Sigmoid colon (tissue), 7 donors: ENCODE results near the gene SYT13. TPM values are rescaled to one million over a fixed set of nuclear protein-coding genes. Genes with fewer than 3 reads are reported as not detected.

ENCODE experiments used
- DNase-seq: peaks from one replicate; pipeline ENCODE4 v3.0.0-alpha.2; 2019
- H3K27ac ChIP-seq, 4 donors: fragments of 200-600 bp; sonication (generic); one replicate each; pipeline ENCODE4 v1.5.1; 2016 to 2019; ENCODE audit warnings: mild to moderate bottlenecking in 1 of 4
- H3K27me3 ChIP-seq, 3 donors: fragments of 200-600 bp; sonication (generic); one replicate each; pipeline ENCODE4 v1.5.1; 2019; ENCODE audit warnings: mild to moderate bottlenecking in 1 of 3
- H3K36me3 ChIP-seq, 4 donors: fragments of 200-600 bp; sonication (generic); one replicate each; pipeline ENCODE4 v1.5.1; 2016 to 2019
- H3K4me1 ChIP-seq, 4 donors: fragments of 200-600 bp; sonication (generic); one replicate each; pipeline ENCODE4 v1.5.1; 2017 to 2019
- H3K4me3 ChIP-seq, 4 donors: fragments of 200-600 bp; sonication (generic); one replicate each; pipeline ENCODE4 v1.5.1; 2017 to 2019; ENCODE audit warnings: mild to moderate bottlenecking in 2 of 4, moderate library complexity in 1 of 4
- H3K9me3 ChIP-seq, 4 donors: fragments of 200-600 bp in 3 of 4; sonication (generic) in 3 of 4; one replicate each; pipeline versions ENCODE4 v1.5.1 to v1.6.1; 2013 to 2019
- EP300 ChIP-seq, 4 donors: sonication (generic); formaldehyde crosslinking; IDR thresholded peaks; one replicate each; pipeline ENCODE4 v1.6.1; 2017; ENCODE audit warnings: antibody characterized with exemption in 4 of 4
- POLR2A ChIP-seq, 2 donors: fragments of 450-650 bp; IDR thresholded peaks; one replicate each; pipeline ENCODE4 v1.6.1; 2016; ENCODE audit warnings: antibody characterized with exemption in 2 of 2, mild to moderate bottlenecking in 2 of 2, moderate library complexity in 2 of 2
- POLR2AphosphoS5 ChIP-seq, 4 donors: sonication (generic); formaldehyde crosslinking; IDR thresholded peaks; one replicate each; pipeline ENCODE4 v1.6.1; 2017; ENCODE audit warnings: antibody characterized with exemption in 4 of 4
- WGBS, 2 donors: extraction: QIAGEN DNeasy Blood & Tissue Kit; methylation state at CpG; one replicate each; pipeline ENCODE4 v1.1.7; 2013; 5-methylcytosine and 5-hydroxymethylcytosine counted together
- intact Hi-C: fragments of 100-400 bp; cut with DNase I; formaldehyde crosslinking; loops from one replicate; pipeline ENCODE4 v1.15.1; 2023
- polyA plus RNA-seq, 3 donors: library from polyadenylated mRNA; stranded (reverse); fragments of 200-250 nt; gene quantifications; one replicate each; pipeline ENCODE4 v1.2.3, GENCODE V29; 2013
- total RNA-seq, 4 donors: library from RNA; depleted of rRNA; stranded (reverse); fragments of >200 nt; gene quantifications; one replicate each; pipeline ENCODE4 v1.1.0, GENCODE V29; 2016
- TF ChIP-seq, protein P1 (sequence below), 4 experiments: fragments of 450-650 bp in 3 of 4; fragments of 200-600 bp in 1 of 4; IDR thresholded peaks; one replicate each; pipeline ENCODE4 v1.5.1; 2016 to 2019; ENCODE audit warnings: antibody characterized with exemption in 4 of 4, mild to moderate bottlenecking in 3 of 4, moderate library complexity in 2 of 4
- donor health status: healthy with polysubstance abuse.
- donor health status: Bipolar disorder and iron deficiency.
- donor health status: healthy.

The SYT13 gene
- total and polyA plus RNA-seq, 7 donors: 2.0 to 8.1 (median 3.9) TPM

GRCh38 chr11:45237711-45238315 is 48.3 kb downstream of the SYT13 start:
- no peaks in the 10 kb centered on the region for H3K36me3 ChIP-seq
- peaks cover 0 to 4% (median 0%) of the 10 kb centered on the region in 4 donors for H3K4me1 ChIP-seq
- DNase-seq: peak; percentile 74
- H3K4me3 ChIP-seq: no peak overlapping the region
- H3K9me3 ChIP-seq: no peaks in the 10 kb centered on the region
- 68 to 76% methylated on average over 4 of the region's 4 CpGs for WGBS, 2 donors
- H3K27ac ChIP-seq: peak overlapping the region in 3 of 4 donors; percentile 32 to 57 (median 42)
- H3K27me3 ChIP-seq: no peaks in the 10 kb centered on the region
- intact Hi-C loops: no loop called here
- TF ChIP-seq, protein P1, sequence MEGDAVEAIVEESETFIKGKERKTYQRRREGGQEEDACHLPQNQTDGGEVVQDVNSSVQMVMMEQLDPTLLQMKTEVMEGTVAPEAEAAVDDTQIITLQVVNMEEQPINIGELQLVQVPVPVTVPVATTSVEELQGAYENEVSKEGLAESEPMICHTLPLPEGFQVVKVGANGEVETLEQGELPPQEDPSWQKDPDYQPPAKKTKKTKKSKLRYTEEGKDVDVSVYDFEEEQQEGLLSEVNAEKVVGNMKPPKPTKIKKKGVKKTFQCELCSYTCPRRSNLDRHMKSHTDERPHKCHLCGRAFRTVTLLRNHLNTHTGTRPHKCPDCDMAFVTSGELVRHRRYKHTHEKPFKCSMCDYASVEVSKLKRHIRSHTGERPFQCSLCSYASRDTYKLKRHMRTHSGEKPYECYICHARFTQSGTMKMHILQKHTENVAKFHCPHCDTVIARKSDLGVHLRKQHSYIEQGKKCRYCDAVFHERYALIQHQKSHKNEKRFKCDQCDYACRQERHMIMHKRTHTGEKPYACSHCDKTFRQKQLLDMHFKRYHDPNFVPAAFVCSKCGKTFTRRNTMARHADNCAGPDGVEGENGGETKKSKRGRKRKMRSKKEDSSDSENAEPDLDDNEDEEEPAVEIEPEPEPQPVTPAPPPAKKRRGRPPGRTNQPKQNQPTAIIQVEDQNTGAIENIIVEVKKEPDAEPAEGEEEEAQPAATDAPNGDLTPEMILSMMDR (IDR thresholded peaks at IDR 0.05): no peak
- TF ChIP-seq EP300 (IDR thresholded peaks at IDR 0.05) (no peak), POLR2AphosphoS5 (IDR thresholded peaks at IDR 0.05) (no peak), POLR2A (IDR thresholded peaks at IDR 0.05) (no peak)

- intact Hi-C loops: loop anchor here (5.0 kb wide), 1 partner anchor 122 kb away; no protein-coding TSS in a partner anchor
- no peak overlapping the region for H3K4me3 ChIP-seq
- no peaks in the 10 kb centered on the region for H3K27me3 ChIP-seq
- 93% methylated on average over 15 of the region's 15 CpGs for WGBS, 2 donors
- H3K27ac ChIP-seq: no peak overlapping the region
- H3K4me1 ChIP-seq: peaks cover 0 to 4% (median 0%) of the 10 kb centered on the region in 4 donors
- no peaks in the 10 kb centered on the region for H3K9me3 ChIP-seq
- TF ChIP-seq, protein P1 (IDR thresholded peaks at IDR 0.05): no peak
- TF ChIP-seq EP300 (IDR thresholded peaks at IDR 0.05) (no peak), POLR2A (IDR thresholded peaks at IDR 0.05) (no peak), POLR2AphosphoS5 (IDR thresholded peaks at IDR 0.05) (no peak)
- DNase-seq: peak; percentile 46
- no peaks in the 10 kb centered on the region for H3K36me3 ChIP-seq
Measured at GRCh38 chr11:45234306-45235006, 51.7 kb downstream of the SYT13 start.

- peak; percentile 55 for DNase-seq
- intact Hi-C loops: loop anchor here (2.0 to 5.0 kb wide), 2 partner anchors 53 to 121 kb away; no protein-coding TSS in a partner anchor
- Histone ChIP-seq H3K36me3 (no peaks in the 10 kb centered on the region), H3K27me3 (no peaks in the 10 kb centered on the region), H3K4me1 (peaks cover 0 to 4% (median 0%) of the 10 kb centered on the region in 4 donors), H3K4me3 (no peak overlapping the region), H3K9me3 (no peaks in the 10 kb centered on the region), H3K27ac (no peak overlapping the region)
- no peak for TF ChIP-seq POLR2A (IDR thresholded peaks at IDR 0.05)
- no peak for TF ChIP-seq POLR2AphosphoS5 (IDR thresholded peaks at IDR 0.05)
- TF ChIP-seq, protein P1 (IDR thresholded peaks at IDR 0.05): no peak
- TF ChIP-seq EP300 (IDR thresholded peaks at IDR 0.05): no peak
- 58 to 72% methylated on average over 14 of the region's 14 CpGs for WGBS, 2 donors
Measured at GRCh38 chr11:45233804-45234170, 52.4 kb downstream of the SYT13 start.

DNA sequence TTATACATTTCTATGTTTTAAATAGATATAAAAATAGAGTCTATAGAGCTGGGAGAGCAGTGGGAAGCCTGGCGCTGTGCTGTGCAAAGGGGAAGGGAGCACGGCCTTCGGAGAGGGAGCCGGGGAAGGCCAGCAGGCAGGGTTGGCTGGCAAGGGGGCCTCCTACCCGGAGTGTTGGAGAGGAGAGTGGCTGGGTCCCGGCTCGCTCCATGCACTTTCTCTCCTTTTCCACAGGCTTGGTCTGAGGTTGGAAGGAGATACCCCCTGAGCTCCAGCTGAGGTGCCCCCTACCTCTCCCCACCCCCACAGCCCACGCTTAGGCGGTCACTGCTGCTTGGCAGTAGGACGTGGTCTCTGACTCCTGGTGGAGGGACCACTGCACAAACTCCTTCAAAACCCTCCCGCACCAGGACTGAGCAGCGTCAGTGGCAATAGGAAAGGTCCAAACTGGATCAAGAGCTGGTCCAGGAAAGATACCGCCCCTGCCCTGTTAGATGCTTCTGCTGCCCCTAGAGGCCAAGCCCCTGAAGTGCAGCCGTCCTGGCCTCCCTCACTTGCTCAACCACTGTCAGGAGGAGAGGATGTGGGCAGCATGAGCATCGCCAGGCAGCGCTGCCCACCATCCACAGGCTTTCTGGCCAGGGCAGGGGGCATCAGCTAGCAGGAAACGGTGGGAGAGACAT is 52.9 kb downstream of the SYT13 start:
- Histone ChIP-seq H3K9me3 (no peaks in the 10 kb centered on the region), H3K27me3 (no peaks in the 10 kb centered on the region), H3K4me1 (peaks cover 0 to 4% (median 0%) of the 10 kb centered on the region in 4 donors), H3K4me3 (no peak overlapping the region), H3K27ac (no peak overlapping the region), H3K36me3 (peaks cover 0 to 3% (median 0%) of the 10 kb centered on the region in 4 donors)
- intact Hi-C loops: loop anchor here (2.0 to 5.0 kb wide), 2 partner anchors 52 to 121 kb away; no protein-coding TSS in a partner anchor
- peak; percentile 86 for DNase-seq
- WGBS, 2 donors: 54 to 62% methylated on average over 17 of the region's 17 CpGs
- no peak for TF ChIP-seq POLR2A (IDR thresholded peaks at IDR 0.05)
- TF ChIP-seq POLR2AphosphoS5 (IDR thresholded peaks at IDR 0.05): no peak
- TF ChIP-seq, protein P1 (IDR thresholded peaks at IDR 0.05): peak; percentile 52 to 83 (median 60)
